HG03060 (cell line): ENCODE results near the gene LILRB2.
"Not testable (repeated sequence)": the region's sequence is repeated elsewhere in the genome, so short reads cannot be mapped to it uniquely, and the experiment has no call there.

Experiments used
- ATAC-seq: cut with Tn5 transposase; IDR thresholded peaks from one replicate; pipeline ENCODE4 v1.9.1; 2021; ENCODE audit warnings: low read depth, moderate number of reproducible peaks; ENCODE audit not compliant: unreplicated experiment

LILRB2 gene

DNA sequence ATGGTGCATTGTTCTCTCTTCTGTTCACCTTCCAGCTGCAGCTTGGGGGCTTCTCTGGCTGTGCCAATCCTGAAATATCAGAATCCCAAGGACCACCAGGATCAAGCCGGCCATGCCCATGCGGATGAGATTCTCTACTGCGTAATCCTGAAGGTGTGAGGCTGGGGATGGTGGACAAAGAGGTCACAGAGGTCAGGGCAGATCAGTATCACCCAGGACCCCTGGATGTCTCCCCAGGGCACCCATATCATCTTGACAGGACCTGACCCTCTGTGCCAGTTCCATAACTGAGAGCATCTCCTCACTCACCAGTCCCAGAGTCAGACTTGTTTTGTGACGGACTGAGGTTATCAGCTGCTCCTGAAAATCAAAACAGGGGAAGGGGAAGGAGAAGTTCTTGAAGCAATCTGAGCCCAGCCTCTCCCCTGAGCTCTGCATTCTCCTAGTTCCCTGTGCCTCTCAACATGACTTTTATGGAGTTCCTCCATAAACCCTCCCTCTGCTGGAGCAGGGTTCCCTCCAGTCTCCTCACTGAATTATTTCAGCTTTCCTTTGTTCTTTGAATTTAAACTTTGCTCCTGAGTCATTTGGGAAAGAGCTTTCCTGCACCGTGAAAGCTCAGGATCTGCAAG, 26.6 kb upstream of the LILRB2 start:
- no peak for ATAC-seq

DNA sequence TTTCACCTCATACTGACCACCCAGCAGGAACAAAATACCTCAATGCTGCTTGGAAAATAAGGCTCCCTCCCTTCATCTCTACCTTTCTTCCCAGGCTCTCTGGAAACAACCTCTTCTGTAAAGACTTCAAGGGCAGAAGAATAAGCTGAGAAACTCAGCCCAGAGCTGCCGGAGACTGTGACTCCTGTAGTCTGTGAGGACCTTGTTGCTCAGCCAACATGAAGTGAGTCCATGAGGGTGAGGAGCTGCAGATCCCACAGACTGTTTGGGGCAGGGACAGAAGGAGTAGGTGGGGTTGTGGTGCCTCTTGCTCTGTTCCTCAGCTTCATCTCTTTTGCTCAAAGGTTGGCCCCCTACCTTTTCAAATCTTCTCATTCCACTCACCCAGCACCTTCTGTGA, 24.2 kb upstream of the LILRB2 start:
- no peak for ATAC-seq

DNA sequence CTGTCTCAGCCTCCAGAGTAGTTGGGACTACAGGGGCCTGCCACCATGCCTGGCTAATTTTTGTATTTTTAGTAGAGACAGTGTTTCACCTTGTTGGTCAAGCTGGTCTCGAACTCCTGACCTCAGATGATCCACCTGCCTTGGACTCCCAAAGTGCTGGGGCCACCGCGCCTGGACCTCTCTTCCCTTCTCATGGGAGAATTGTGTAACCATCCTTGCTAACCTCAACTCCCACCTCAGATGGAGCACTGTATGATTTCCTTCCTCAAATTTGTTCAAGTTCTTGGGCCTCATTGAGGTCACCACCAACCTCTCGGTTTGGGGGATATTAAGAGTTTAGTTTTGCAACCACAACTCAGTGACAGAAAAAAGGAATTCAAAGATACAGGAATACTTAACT, 21.3 kb upstream of the LILRB2 start:
- no peak for ATAC-seq

DNA sequence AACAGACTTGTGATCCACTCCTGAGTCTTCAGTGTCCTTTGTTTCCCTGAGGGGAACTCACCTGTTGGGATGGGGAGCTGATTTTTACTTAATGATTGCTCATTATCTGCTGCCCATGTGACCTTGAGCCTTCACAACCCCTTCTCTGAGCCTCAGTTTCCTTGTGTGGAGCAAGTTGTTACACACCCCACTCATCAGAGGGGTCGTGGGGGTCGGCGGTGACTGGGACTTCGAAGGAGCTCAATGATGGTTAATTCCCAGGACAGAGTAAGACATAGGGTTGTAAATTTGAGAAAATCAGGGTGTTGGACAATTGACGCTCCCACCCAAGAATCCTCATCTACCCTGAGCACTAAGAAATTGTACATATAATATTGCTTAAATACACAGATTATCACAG, 18.6 kb upstream of the LILRB2 start:
- no peak for ATAC-seq

DNA sequence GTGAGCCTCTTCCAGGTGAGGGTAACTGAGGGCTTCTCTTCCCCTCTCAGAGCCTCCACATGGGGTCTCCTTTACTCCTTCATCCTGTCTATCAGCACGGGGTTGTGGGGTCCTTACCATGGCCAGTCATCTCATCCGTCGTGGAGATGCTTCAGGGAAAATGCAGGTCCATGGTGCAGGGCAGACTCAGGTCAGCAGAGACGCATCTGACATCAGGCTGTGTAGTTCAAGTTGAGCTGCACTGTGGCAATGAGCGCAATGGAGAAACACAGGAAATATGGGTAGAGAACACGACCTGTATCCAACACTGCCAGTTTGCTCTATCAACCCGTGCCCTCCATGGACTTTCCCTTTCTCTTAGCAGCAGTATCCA, 18.2 kb upstream of the LILRB2 start:
- no peak for ATAC-seq

DNA sequence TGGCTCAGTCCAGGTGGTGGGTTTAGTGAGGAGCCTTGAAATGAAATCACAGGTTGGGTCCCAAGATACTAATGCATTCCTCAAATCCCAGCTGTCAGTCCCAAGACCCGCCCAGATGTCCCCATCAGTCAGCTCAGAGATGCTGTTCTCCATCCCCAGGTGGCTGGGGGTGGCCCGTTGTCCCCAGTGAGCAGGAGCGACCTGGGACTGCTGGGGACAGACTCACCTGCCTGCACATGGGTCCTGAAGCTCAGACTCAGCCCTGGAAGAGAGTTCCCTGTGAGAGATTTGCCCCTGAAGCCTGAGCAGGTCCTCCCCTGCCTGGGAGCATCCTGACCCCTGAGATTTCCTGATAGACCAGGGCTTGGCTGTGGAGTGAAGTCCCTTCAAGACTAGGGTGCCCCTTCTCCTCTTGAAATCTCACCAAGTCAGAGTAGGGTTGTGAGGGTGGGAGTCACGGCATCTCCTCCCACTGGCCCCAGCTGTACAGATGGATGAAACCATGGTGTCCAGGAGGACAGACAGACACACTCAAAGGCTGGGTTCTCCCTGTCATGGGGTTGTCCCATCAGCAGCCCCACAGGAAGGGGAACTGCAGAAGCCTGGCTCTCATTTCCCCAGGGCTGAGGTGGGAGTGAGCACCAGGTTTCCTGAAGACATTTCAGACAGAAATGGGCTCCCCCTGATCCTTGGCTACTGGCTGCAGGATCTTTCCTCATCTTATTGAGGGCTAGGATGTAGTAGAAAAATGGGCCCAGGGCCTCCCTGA, 17.6 kb upstream of the LILRB2 start:
- no peak for ATAC-seq

DNA sequence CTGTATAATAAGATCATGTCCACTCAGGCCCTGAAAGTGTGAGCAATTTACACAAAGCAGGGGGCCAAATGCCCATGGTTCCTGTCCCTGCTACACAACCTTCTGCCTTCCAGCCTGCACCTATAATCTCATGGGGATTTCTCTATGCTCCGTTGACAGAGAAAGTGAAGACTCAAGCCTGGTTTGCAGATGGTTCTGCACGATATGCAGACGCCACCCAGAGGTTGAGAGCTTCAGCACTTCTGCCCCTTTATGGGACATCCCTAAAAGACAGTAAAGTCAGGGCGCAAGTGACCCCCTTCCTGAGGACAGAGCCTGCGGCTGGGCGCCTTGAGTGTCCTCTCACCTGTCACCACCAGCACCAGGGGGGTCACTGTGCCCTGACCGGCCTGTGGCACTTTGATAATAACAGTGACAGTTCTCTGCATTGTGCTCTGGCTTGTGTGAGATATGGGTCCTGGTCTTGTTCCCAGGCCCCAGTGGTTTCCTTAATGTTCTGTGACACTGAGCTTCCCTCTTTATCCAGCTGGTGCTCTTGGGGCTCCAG, 16.9 kb upstream of the LILRB2 start:
- ATAC-seq: no peak

DNA sequence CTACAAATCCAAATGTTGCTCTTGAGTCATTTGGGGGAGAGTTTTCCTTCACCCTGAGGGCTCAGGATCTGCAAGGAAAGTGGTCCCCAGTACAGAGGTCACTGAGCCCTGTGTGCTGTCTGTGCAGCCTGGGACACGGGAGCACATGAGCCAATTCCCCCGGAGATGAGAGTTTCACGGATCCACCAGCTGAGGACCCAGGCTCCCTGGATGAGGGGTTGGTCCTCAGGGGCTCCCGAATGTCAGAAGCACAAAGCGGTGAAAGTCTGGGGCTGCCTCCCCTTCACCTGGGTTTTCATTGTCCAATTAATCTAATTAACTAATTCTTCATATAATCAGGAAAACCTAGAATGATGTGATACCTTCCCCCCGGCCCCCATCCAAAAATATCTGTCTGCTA, 13.6 kb upstream of the LILRB2 start:
- no peak for ATAC-seq

DNA sequence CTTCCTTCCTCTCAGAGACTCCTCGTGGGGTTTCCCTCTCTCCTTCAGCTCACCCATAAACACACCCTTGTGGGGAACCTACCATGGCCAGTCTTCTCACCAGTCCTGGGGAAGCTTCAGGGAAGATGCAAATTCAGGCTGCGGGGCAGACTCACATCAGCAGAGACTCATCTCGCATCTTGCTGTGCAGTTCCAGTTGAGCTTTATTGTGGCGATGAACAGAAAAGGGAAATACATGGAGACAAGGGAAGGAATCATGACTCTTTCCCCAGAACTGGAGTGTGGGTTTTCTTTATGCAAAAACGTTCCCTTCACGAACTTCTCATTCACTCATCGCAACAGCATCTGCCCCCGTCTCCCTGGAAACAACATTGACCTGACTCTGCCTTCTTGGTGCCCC, 8.2 kb upstream of the LILRB2 start:
- not testable (repeated sequence) for ATAC-seq

DNA sequence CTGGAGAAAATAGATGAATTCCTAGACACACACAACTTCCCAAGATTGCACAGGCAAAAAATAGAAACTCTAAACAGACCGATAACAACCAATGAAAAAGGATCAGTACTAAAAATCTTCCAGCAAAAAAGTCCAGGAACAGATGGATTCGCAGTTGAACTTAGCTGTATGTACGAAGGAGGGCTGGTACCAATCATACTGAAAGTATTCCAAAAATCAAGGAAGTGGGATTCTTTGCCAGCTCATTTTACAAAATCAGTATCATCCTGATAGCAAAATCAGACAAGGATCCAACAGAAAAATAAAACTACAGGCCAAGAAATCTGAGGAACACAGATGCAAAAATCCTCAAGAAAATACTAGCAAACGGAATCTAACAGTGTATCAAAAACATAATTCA, 6.5 kb upstream of the LILRB2 start:
- no peak for ATAC-seq

DNA sequence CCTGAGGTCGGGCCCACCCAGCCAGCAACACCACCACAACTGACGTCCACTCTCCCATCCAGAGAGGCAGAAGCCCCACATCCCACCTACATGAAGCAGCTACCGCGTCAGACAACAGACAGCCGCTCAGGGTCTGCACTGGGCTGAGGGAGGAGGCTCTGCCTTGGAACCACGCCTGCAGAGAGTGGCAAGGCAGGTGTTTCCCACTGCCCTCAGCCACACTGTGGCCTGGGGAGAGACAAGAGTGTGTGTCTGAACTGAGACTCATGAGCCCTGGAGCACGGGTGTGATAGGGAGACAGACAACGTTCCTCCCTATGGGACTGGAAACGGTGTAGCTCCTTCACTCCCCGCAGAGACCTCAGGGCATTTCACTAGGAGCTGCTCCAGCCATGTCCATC, 5.4 kb upstream of the LILRB2 start:
- not testable (repeated sequence) for ATAC-seq

DNA sequence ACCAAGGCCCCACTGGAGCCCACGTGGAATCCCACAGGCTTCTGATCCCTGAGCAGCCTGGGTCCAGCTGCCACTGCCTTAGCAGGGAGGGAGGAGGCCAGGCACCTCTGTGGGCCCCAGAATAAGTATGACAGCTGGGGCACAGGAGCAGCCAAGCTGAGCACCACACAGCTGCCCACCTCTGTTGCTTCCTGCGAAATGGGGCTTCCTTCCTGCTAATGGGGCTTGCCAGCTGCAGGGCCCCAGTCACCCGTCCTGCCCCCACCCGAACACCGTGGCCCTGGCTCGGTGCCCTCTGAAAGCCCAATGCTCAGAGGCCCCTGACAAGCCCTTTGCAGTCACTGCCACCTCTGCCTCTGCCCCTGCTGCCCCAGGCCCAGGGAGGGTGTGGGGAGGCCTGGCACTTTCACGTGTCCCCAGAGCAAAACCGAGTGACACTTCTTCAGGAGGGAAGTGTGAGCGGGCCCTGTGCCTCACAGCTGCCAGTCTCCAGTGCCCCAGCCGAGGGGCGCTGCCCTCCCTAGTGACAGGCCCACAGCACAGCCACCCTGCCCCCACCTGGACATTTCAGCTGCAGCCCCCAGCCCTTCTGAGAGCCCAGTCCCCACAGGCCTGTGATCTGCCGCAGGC, 4.6 kb upstream of the LILRB2 start:
- not testable (repeated sequence) for ATAC-seq

DNA sequence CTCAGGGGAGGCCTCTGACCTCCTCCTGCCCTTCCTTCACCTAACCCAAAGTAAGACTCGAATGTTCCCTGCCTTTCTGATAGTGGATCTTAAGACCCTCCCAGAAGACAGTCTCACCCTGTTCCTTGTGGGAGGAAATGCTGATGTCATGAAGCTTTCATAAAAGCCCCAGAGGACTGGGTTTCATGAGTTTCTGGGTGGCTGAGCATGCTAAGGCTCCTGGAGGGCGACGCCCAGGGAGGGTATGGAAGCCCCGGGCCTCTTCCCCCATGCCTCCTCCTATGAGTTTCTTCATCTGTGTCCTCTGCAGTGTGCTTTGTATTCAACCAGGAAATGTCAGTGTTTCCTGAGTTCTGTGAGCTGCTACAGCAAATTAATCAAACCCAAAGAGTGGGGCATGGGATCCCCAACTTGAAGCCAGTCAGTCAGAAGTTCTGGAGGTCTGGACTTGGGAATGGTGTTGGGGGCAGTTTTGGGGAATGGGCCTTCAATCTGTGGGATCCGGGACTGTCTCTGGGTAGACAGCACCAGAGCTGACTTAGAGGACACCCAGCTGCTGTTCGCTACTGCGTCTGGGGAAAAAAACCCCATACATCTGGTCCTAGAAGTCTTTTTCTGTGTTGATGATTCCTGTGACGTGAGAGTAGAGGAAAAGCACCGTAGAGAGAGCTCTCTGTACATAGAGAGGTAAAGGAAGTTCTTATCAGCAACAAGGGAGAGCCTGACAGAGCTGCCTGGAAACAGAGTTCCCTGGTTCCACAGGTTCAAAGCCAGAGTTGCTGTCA, 2.0 kb upstream of the LILRB2 start:
- no peak for ATAC-seq

DNA sequence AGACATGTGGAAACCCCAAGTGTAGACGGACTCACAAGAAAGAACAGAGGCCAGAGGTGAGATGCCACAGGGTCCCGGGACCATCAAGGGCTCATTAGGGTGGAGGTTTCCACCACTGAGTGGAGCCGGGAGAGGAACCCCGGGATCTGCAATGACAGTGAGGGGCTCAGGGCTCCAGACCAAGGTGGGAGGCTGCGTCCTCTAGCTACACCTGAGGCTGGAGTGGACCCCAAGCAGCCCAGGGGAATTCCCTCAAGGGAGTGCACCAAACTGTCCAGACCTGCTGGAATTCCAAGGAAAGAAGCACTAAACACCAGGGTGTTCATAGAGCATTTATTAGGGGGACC, 792 bp upstream of the LILRB2 start:
- ATAC-seq: not testable (repeated sequence)

DNA sequence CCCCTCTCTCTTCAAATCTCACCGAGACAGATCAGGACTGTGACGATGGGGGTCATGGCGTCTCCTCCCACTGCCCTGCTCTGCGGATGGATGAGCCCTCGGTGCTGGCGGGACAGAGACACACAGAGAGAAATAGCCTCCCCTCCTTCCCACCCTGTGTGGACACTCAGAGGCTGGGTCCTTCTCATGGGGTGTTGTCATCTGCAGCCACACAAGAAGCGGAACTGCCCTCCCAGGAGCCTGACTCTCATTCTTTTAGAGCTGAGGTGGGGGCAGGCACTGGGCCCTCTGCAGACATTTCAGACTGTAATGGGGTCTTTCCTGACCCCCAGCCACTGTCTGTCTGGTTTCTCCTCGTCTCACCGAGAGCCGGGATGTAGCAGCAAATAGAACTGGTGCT, 469 bp downstream of the LILRB2 start:
- not testable (repeated sequence) for ATAC-seq

DNA sequence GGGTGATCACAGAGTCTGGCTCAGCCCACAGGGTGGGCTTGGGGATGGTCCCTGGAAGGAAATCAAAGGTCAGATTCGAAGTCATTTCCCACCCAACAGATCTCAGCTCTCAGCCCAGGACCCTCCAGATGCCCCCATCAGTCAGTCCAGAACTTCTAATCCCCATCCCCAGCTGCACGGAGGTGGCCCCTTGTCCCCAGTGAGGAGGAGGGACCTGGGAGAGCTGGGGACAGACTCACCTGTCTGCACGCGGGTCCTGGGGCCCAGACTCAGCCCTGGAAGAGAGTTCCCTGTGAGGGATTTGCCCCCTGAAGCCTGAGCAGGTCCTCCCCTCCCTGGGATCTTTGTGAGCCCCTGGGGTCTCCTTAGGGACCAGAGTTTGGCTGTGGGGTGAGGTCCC, 885 bp downstream of the LILRB2 start:
- not testable (repeated sequence) for ATAC-seq

DNA sequence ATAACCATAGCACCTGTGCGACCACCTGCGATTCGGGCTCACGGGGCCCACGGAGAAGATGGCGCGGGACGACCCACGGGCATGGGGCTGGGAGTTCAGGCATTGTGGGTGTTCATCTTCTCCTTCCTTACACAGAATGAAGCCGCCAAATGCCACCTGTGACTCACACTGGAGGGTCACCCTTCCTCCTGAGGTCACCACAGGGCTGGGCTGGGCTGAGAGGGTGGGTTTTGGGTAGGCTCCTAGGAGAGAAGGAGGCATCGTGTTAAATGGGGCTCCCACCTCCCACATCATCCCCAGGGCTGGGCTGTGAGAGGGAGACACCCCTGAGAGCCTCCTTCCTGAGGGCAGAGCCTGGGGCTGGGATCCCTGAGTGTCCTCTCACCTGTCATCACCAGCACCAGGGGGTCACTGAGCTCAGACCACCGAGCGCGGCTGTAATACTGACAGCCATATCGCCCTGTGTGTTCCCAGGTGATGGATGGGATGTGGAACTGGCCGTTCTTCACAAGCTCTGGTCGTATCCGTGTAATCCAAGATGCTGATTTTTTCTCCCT, 1.4 kb downstream of the LILRB2 start:
- ATAC-seq: no peak

DNA sequence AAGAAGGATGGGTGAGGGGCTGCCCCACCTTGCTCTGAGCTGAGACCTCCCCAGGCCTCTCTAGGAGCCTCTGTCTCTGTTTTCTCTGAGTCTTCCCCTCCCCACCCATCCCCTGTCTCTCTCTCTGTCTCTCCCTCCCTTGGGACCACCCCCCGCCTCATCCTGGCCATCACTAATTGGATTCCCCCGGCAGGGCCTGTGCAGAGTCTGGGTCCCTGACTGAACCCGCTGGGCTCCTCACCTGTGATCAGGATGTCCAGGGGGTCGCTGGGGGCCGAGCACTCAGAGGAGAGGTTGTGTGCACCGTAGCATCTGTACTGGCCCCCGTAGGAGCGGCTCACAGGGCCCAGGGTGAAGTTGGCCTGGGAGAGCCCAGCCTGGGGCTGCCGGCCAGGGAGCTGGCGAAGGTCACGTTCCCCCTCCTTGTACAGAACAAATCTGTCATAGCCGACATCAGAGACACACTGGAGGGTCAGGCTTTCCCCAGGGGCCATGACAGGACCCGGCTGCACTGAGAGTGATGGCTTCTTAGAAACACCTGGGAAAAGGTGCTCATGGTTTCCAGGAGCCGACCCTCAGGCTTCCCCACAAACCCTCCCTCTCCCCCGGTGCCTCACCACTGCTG, 2.2 kb downstream of the LILRB2 start:
- ATAC-seq: not testable (repeated sequence)

DNA sequence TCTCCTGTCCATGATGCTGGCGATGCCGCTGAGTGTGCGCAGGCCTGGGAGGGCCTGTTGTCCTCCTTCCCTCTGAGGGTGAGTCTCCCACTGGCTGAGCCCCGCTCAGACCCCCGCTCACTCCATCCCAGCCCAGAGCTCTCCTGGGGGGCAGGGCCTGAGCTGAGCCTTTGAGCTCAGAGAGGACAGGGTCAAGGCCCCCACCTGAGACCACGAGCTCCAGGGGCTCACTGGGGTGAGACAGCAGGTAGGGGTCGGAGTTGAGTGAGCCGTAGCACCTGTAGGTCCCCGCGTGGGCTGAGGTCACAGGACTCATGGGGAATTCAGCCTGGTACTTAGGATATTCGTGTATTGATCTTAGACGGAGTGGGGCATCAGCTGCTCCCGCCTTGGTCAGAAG, 2.9 kb downstream of the LILRB2 start:
- ATAC-seq: not testable (repeated sequence)

DNA sequence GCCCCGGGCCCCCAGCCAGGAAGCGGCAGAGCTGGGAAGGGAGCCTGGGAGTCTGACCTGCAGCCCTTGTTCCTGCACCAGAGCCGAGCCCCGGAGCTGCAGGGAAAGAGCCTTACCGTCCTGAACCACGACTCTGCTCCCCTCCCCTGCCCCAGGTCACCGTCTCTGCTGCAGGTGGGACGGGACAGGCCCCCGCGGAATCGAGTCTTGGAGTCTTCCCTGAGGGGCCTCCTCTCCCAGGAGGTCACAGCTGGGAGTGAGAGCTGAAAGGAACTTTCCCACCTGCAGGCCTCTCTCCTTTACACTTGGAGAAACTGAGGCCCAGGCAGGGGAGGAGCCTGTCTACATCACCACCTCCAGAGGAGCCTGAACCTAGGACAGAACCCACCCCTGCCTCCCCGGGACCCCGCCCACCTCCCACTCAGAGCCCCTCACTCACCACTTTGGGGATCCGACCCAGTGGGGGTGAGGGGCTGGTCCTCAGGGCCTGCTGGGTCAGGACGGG, 3.7 kb downstream of the LILRB2 start:
- not testable (repeated sequence) for ATAC-seq
